NCI-H1694 (cell line): ENCODE data around the gene MCRS1.

ENCODE experiments used
- DNase-seq: peaks from one replicate; lab custom pipeline; 2025; lab: John Stamatoyannopoulos, UW

The MCRS1 gene

GRCh38 chr12:49582201-49582600 is 14.3 kb upstream of the MCRS1 start:
- no peak for DNase-seq

- peak; percentile 75 for DNase-seq
These were observed 12.9 kb upstream of the MCRS1 start for GRCh38 chr12:49580572-49581535.

DNA sequence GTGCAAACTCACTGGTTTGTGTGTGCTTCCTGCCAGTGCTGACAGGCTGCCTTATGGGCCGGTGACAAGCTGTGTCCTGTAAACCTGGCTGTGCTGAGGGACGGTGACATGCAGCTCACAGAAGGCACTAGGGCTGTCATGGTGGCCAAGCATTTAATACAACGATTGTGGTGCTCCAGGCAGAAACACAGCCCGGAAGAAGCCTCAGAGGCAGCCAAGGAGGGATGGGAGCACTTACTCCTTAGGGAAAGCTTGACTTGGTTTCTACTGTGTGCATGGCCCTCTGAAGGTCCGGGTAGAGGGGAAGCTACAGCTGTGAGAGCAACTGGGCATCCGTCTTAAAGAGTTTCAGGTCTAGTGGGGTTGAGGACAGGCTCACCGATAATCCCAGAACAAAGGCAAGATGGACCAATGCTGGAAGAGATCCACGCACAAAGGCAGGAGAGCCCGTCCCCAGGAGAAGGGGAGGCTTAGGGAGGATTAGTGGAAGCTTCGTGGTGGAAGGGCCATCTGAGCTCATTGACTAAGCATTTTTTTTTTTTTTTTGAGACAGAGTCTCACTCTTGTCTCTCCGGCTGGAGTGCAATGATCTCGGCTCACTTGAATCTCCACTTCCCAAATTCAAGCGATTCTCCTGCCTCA is 10.7 kb upstream of the MCRS1 start:
- DNase-seq, result no peak

- no peak for DNase-seq
These were observed 9.8 kb upstream of the MCRS1 start for GRCh38 chr12:49577589-49578315.

- DNase-seq, result no peak
These were observed 660 bp upstream of the MCRS1 start for GRCh38 chr12:49568442-49569162.

- DNase-seq, result no peak
These were observed 686 bp downstream of the MCRS1 start for GRCh38 chr12:49567302-49567610.

- DNase-seq, result no peak
These were observed 1.6 kb downstream of the MCRS1 start for GRCh38 chr12:49566361-49566760.

DNA sequence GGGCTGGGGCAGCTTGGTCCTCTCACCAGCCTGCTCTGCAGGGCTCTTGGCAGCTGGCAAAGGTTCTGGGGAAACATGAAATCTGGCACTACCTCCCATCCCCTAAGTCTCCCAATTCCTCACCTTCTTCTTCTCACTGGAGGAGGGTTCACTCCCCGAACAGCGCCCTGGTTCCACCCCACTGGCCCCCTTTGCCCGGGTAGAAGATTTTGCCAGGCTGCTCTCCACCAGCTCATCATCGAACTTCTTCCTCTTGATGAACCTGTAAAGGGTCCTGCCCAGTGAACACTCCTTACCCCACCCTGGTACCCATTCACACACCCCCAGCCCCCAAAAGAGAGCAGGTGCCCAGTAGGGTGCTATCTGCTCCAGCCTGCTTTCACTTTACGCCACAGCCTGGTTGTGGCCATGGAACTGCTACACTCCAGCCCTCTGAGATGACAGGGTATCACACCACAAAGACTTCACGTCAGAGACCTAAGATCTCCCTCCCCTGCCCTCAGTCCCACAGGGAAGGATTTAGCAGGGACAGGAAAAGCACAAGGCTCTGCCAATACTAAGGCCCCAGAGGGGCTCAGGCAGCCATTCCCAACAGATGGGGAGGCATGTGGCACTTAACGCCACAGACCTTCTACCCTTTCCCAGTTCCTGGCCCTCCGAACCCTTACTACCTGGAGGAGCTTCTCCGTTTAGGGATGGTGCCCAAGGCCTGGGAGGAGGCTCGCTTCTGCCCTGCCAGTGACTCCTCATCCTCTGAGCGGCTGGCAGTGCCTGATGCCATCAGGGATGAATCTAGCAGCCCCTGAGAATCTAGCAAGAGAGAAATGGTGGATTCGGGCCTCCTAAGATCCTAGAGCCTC is 2.3 kb downstream of the MCRS1 start:
- no peak for DNase-seq

GRCh38 chr12:49564686-49565405 is 3.1 kb downstream of the MCRS1 start:
- DNase-seq, result no peak

DNA sequence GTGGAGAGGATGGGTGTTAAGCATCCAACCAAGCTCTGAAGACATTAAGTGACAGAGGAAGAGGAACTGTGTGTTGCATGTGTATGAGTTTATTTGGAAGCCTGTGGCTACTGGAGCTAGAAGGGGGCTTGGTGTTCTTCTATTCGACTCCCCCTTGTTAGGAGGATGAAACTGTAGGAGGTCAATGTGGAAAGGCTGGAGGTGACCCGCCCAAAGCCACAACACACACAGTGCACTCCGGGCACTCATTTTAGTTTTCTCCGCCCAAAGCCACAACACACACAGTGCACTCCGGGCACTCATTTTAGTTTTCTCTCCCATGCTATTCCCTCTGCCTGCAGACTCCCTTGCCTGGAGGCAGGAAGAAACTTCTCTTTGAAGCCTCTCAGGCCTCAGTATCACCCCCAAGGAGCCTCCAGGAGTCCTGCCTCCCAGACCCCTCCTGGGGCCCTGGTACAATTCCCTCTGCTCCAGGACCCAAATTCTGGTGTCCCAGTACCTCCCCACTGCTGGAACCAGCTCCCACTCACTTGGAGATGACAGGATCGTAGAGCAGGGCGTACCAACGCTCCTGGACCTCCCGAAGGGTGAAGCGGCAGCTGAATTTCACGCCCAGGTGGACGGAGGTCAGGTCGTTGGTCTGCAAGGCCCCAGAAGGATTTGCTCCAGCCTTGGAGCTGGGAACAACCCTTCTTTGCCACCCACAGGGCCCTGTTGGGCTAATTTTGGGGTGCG is 3.8 kb downstream of the MCRS1 start:
- no peak for DNase-seq

- no peak for DNase-seq
These were observed 5.1 kb downstream of the MCRS1 start for GRCh38 chr12:49562831-49563230.

DNA sequence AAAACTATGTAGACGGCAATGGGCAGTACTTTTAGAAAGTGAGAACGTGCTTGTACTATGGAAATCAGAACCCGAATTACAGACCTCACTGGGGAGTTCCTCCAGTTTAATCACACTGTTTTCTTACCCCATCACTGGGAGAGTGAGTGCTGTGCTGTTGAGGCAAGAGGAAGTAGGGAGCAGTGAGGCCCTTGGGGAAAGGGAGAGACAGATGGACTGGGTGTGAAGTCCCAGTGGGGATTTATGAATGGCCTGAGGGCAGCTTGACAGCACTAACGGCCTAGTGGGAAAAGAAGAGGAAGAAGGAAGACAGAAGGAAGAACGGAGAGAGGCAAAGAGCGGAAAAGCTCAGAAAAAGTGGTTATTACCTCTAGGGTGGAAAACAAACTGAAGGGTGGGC is 5.7 kb downstream of the MCRS1 start:
- no peak for DNase-seq

GRCh38 chr12:49560695-49561094 is 7.2 kb downstream of the MCRS1 start:
- DNase-seq, result no peak

- DNase-seq, result no peak
These were observed 8.8 kb downstream of the MCRS1 start for GRCh38 chr12:49559011-49559675.

GRCh38 chr12:49558526-49558925 is 9.4 kb downstream of the MCRS1 start:
- DNase-seq, result no peak

DNA sequence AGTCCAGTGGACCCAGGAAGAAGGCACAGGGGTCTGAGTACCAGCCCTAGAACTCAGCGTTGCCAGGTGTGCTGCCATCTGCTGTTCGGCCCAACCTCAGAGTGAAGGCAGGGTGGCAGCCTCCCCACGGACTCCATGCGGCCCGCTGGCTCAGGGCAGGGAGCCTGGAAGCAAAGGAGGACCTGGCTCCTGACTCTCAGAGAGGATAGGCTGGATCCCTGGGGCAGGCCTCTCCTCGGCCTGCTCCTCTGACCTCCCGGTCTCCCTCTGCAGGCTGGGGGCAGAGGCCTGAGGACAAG is 10.1 kb downstream of the MCRS1 start:
- DNase-seq, result no peak

GRCh38 chr12:49557187-49557916 is 10.6 kb downstream of the MCRS1 start:
- no peak for DNase-seq

GRCh38 chr12:49556391-49557186 is 11.4 kb downstream of the MCRS1 start:
- DNase-seq, result no peak
